SU-DHL-6 (cell line): ENCODE results near the gene SRD5A1.

Source experiments
- H2AFZ ChIP-seq: fragments of 200-600 bp; sonication (generic); 2 replicates; pipeline ENCODE4 v1.6.1; 2014; ENCODE audit warnings: low read depth, mild to moderate bottlenecking, moderate library complexity, mixed read lengths, antibody characterized with exemption, low read length; ENCODE audit not compliant: severe bottlenecking
- H3F3A ChIP-seq: fragments of 200-600 bp; shearing (Covaris generic); 2 replicates; pipeline ENCODE4 v1.6.0; 2016; ENCODE audit warnings: antibody characterized with exemption, mild to moderate bottlenecking; ENCODE audit not compliant: insufficient read depth
- H3K27ac ChIP-seq: fragments of 200-600 bp; sonication (generic); 2 replicates; pipeline ENCODE4 v1.5.1; 2016; ENCODE audit warnings: low read depth, mild to moderate bottlenecking, low read length, moderate library complexity, mixed read lengths
- H3K27me3 ChIP-seq: fragments of 200-600 bp; sonication (generic), shearing (Covaris generic); 2 replicates; pipeline ENCODE4 v1.6.0; 2014; ENCODE audit warnings: mild to moderate bottlenecking, low read length
- H3K36me3 ChIP-seq: fragments of 200-600 bp; sonication (generic); 2 replicates; pipeline ENCODE4 v1.6.1; 2014; ENCODE audit warnings: mild to moderate bottlenecking, low read length, mixed read lengths
- H3K4me2 ChIP-seq: fragments of 300-600, 200-600 bp; shearing (Covaris generic), sonication (generic); 2 replicates; pipeline ENCODE4 v1.6.0; 2014; ENCODE audit warnings: low read length, low read depth, mild to moderate bottlenecking; ENCODE audit not compliant: poor library complexity, severe bottlenecking
- H3K4me3 ChIP-seq: fragments of 200-600 bp; sonication (generic); 2 replicates; pipeline ENCODE4 v1.5.1; 2014; ENCODE audit warnings: antibody characterized with exemption, low read length, mild to moderate bottlenecking, mixed read lengths; ENCODE audit not compliant: insufficient read depth, poor library complexity, severe bottlenecking
- H3K79me2 ChIP-seq: fragments of 200-600 bp; sonication (generic); 2 replicates; pipeline ENCODE4 v1.6.1; 2014; ENCODE audit warnings: mild to moderate bottlenecking, low read length, moderate library complexity; ENCODE audit not compliant: insufficient read depth
- H3K9ac ChIP-seq: fragments of 200-600 bp; sonication (generic); 2 replicates; pipeline ENCODE4 v1.7.0; 2014; ENCODE audit warnings: mild to moderate bottlenecking, low read length
- H3K9me2 ChIP-seq: fragments of 200-600 bp; sonication (generic); replicated peaks from 2 replicates; pipeline ENCODE4 v1.6.1; 2014; ENCODE audit warnings: low read length; ENCODE audit not compliant: insufficient read depth
- H3K9me3 ChIP-seq: fragments of 200-600 bp; sonication (generic); 2 replicates; pipeline ENCODE4 v1.6.1; 2014; ENCODE audit warnings: low read length, mixed read lengths; ENCODE audit not compliant: insufficient read depth
- H4K20me1 ChIP-seq: fragments of 200-600 bp; sonication (generic); 2 replicates; pipeline ENCODE4 v1.6.1; 2014; ENCODE audit warnings: low read depth, mild to moderate bottlenecking, antibody characterized with exemption, low read length, moderate library complexity, mixed read lengths
- CTCF ChIP-seq: fragments of 200-600 bp; sonication (generic); IDR thresholded peaks from one replicate; pipeline ENCODE4 v1.5.1; 2017; ENCODE audit warnings: antibody characterized with exemption, mild to moderate bottlenecking, low read length, moderate library complexity; ENCODE audit not compliant: insufficient read depth, poor library complexity, severe bottlenecking
- EZH2phosphoT487 ChIP-seq: fragments of 200-600 bp; sonication (generic), shearing (Covaris generic); conservative IDR thresholded peaks from 2 replicates; pipeline ENCODE4 v1.6.1; 2018; ENCODE audit warnings: mild to moderate bottlenecking, antibody characterized with exemption, low read length, moderate library complexity, mixed read lengths

SRD5A1 gene

GRCh38 chr5:6718161-6718681, 85.0 kb downstream of the SRD5A1 start:
- Histone ChIP-seq H3K9me2 (no peaks in the 10 kb centered on the region), H3K36me3 (no peaks in the 10 kb centered on the region), H3K27ac (no peak overlapping the region), H3K9me3 (no peaks in the 10 kb centered on the region), H3K27me3 (no peaks in the 10 kb centered on the region), H3K4me2 (peak overlapping the region; percentile 95), H3F3A (peaks cover 39% of the 10 kb centered on the region), H2AFZ (no peak overlapping the region), H3K9ac (no peak overlapping the region), H3K79me2 (peaks cover 88% of the 10 kb centered on the region), H4K20me1 (peaks cover 39% of the 10 kb centered on the region), H3K4me3 (no peak overlapping the region)
- TF ChIP-seq CTCF (no peak), EZH2phosphoT487 (no peak)

- H3K27ac ChIP-seq, result no peak overlapping the region
- no peaks in the 10 kb centered on the region for H3K27me3 ChIP-seq
- H3K4me3 ChIP-seq, result no peak overlapping the region
- H3F3A ChIP-seq, result peaks cover 39% of the 10 kb centered on the region
- H2AFZ ChIP-seq, result no peak overlapping the region
- peak overlapping the region; percentile 95 for H3K4me2 ChIP-seq
- no peaks in the 10 kb centered on the region for H3K9me2 ChIP-seq
- no peaks in the 10 kb centered on the region for H3K9me3 ChIP-seq
- H3K36me3 ChIP-seq, result no peaks in the 10 kb centered on the region
- H4K20me1 ChIP-seq, result peaks cover 39% of the 10 kb centered on the region
- H3K9ac ChIP-seq, result no peak overlapping the region
- TF ChIP-seq CTCF (no peak), EZH2phosphoT487 (no peak)
- H3K79me2 ChIP-seq, result peaks cover 93% of the 10 kb centered on the region
Measured at GRCh38 chr5:6718718-6719117, 85.5 kb downstream of the SRD5A1 start.

GRCh38 chr5:6719417-6719816, 86.2 kb downstream of the SRD5A1 start:
- H3K36me3 ChIP-seq, result no peaks in the 10 kb centered on the region

More at GRCh38 chr5:6719417-6719816, 86.2 kb downstream of the SRD5A1 start:
- Histone ChIP-seq H3K4me2 (peak overlapping the region; percentile 95), H3K9ac (no peak overlapping the region), H3K4me3 (no peak overlapping the region), H4K20me1 (peaks cover 39% of the 10 kb centered on the region), H3F3A (peaks cover 39% of the 10 kb centered on the region), H3K9me3 (no peaks in the 10 kb centered on the region), H3K27ac (peak overlapping the region; percentile 6), H3K27me3 (no peaks in the 10 kb centered on the region), H2AFZ (no peak overlapping the region), H3K79me2 (peaks cover 99% of the 10 kb centered on the region), H3K9me2 (no peaks in the 10 kb centered on the region)
- TF ChIP-seq EZH2phosphoT487 (no peak), CTCF (no peak)
